ENCODE measurements around the gene ZNF416.

- no peak for TF ChIP-seq FOXP2 (optimal IDR thresholded peaks at IDR 0.05; ENCODE audit: control extremely low read depth, extremely low read length, insufficient read depth)
- TF ChIP-seq POLR2AphosphoS5 (IDR thresholded peaks at IDR 0.05; ENCODE audit: borderline replicate concordance, low read depth, low read length), result no peak
- TF ChIP-seq EZH2 (IDR thresholded peaks at IDR 0.05), result no peak
Observed at GRCh38 chr19:57552432-57552831, 26.3 kb downstream of the ZNF416 start.
